HL-60 (cell line): Measurements from ENCODE around the gene HOXB6.

ENCODE experiments used
- CTCF ChIP-seq: IDR thresholded peaks from one replicate; pipeline ENCODE4 v1.5.1; 2011; ENCODE audit warnings: low read length, control low read depth, inconsistent platforms; ENCODE audit not compliant: insufficient read depth
- REST ChIP-seq: IDR thresholded peaks from 2 replicates; pipeline ENCODE4 v1.6.1; 2012; ENCODE audit warnings: low read depth; ENCODE audit not compliant: insufficient replicate concordance
- SPI1 ChIP-seq: IDR thresholded peaks from 2 replicates; pipeline ENCODE4 v1.6.1; 2012; ENCODE audit warnings: low read depth, mild to moderate bottlenecking, borderline replicate concordance

GRCh38 chr17:48598736-48599135, 6.0 kb downstream of the HOXB6 start:
- TF ChIP-seq CTCF: no peak
- no peak for TF ChIP-seq SPI1
- TF ChIP-seq REST: no peak
